Measurements from ENCODE around the gene MXD4.

DNA sequence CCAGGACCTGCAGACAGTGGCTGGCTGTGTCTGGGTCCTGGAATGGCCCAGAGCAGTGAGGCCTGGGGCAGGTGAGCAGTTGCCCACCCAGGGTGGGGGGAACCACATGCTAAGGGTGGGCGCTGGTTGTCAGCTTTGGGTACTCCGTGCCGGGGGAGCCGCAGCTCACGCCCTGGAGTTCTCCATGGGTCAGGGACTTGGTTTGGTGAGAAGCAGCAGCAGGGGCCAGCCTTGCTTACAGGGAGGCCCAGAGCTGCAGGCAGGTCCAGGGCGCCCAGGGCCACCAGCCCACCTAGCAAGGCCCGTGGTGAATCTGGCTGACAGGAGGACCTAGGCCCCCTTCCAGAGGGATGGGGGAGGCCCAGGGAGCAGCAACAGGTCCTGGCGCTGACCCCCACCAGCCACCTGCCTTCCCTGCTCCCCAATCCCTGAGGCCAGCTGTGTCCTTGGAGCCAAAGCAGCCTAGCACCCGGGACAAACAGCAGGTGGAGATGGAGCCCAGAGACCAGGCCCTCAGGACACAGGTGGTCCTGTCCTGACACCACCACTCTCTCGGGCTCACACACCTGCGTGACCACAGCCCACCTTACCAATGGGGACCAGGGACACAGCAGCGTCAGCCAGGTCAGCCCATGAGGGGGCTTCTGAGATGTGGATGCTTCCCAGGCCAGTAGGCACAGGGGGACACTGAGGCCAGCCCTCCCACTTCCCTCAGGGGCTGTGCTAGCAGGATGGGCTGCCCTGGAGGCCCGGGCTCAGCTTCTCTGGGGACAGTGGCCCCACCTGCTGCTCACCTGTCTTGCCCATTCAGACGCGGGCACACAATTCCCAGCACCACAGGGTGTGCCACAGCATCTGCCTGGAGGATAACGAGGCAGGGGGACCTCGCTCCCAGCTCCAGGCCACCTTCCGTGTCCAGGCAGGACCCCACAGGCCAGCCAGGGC is 3.5 kb downstream of the MXD4 start:
- TF ChIP-seq CTCF (conservative IDR thresholded peaks at IDR 0.05 in 1 of 2, IDR thresholded peaks at IDR 0.05 in 1 of 2; ENCODE audit: extremely low read depth in 1 of 2, insufficient read depth in 1 of 2, low read depth in 1 of 2, low read length in 2 of 2) (no peak), EZH2 (IDR thresholded peaks at IDR 0.05; ENCODE audit: borderline replicate concordance, low read length) (no peak)
